GM20431 (cell line): ENCODE measurements around the gene PRPF40A.
"Not testable (repeated sequence)": the region's sequence is repeated elsewhere in the genome, so short reads cannot be mapped to it uniquely, and the experiment has no call there.

Source experiments
- in situ Hi-C: fragments of 300-500 bp; cut with MseI, MboI; formaldehyde crosslinking; loops from one replicate; pipeline ENCODE4 v1.15.0; 2020; ENCODE audit warnings: low sequenced_read_pairs; ENCODE audit not compliant: unreplicated experiment

PRPF40A gene

DNA sequence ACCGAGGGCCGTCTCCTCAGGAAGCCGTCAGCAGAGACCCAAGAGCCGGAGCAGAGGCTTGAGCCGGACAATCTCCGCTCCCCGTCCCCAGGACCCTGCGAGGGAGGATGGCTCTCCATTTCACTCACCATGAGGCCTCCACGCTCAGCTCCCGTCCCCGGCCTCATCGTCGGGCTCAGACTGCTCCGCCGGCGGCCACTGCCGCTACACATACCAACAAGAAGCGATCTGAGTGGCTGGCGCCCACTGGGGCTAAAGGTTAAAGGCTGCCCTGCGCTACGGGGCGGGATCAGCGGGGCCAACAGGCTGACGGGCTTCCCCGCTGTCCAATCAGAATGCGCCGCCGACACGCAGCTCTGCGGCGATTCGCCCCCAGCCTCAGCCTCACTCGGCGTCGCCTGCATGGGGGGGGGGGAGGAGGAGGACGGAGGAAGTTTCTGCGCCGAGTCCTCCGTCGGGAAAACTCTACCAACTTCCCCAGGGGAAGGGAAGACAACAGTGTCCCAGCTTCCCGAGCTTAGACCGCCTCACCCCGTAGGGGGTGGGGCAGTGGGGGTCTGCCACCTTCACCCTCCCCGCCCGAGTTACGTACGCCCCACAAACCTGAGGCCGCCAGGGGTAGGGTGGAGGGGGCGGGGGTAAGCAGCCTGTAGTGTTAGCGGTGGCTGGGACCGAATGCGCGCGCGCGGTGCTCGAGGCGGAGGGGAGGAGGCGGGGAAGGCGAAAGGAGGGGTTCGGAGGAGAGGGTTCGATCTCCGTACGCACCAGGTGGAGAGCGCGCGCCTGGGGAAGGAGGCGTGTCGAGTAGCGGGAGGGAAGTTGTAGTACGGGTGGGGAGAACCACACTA is at the start of gene PRPF40A:
Gene PRPF40A (minus strand): TSS at position 234 of the 848 bp plus-strand sequence. CDS start 22 bp downstream, at position 212.
- in situ Hi-C loops, result no loop called here

DNA sequence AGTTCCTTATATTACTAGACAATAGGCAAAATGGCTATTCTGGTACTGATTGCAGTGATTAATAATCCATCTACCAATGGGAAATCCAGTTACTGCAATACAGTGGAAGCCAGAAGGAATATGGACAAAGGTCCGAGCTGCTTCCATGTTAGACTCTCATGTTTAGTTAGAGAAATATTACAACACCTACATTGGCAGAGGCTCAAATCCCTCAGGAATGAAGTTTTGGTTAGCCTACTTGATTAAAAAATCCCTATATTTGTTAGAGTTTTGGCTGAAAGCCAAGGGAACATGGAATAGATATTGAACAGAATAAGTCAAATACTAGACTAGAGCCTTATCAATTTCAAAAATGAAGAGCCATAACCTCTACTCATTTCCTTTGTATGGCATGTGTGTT is 49.7 kb upstream of the PRPF40A start:
- in situ Hi-C loops, result no loop called here

DNA sequence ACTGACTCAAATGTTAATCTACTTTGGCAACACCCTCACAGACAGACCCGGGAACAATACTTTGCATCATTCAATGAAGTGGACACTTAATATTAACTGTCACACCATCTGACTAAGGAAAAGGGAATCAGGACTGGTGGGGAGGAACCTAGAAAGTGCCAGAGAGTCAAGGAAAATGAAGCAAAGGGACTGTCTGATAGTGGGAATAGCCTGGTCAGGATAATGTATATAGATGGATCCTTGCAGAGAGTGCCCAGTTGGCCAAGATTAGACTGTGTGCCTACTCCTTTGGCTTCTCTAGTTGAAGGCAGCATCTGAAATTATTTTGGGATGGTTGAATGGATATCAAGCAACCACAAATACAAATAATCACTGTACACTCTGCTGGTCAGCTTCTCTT is 46.4 kb upstream of the PRPF40A start:
- in situ Hi-C loops, result no loop called here

DNA sequence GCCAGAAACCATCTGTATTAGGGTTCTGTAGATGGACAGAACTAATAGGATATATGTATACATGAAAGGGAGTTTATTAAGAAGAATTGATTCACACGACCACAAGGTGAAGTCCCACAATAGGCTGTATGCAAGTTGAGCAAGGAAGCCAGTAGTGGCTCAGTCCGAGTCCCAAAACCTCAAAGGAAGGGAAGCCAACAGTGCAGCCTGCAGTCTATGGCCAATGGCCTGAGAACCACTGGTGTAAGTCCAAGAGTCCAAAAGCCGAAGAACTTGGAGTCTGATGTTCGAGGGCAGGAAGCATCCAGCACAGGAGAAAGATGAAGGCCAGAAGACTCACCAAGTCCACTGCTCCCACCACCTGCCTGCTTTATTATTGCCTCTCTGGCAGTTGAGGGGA is 45.9 kb upstream of the PRPF40A start:
- in situ Hi-C loops, result not testable (repeated sequence)

DNA sequence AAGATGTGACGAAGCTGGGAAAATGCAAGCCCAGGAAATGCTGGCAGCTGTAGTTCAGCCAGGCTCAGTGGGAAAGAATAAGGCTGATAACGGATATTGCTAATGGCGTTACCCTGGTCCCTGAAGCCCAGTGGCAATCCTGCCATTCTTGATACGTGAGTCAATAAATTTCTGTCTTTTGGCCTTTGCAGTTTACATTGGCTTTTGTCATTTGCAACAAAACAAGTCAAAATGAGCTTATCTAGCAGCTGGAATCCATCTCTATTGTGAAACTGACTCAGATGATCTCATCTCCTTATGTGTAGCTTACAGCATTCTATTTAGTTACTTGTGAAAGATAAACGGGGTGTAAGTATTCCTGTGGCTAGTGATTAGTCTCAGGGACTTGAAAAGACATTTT is 44.9 kb upstream of the PRPF40A start:
- in situ Hi-C loops, result no loop called here

DNA sequence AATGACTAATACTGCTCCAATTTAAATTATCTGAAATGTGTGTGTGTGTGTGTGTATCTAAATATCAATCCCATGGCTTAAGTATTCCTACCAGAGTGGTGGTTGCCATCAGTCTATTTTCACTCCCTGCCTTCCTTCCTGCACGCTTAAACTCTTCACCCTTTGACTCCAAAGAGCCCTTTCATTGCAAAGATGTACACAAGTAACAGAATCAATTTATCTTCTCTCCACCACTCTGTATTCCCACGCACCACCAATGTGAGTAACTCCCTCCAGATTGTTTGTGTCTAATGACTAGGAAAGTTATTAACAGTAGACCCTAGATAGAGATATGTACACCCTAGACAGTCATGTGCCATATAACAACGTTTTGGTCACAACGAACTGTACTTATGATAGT is 44.0 kb upstream of the PRPF40A start:
- in situ Hi-C loops, result no loop called here

DNA sequence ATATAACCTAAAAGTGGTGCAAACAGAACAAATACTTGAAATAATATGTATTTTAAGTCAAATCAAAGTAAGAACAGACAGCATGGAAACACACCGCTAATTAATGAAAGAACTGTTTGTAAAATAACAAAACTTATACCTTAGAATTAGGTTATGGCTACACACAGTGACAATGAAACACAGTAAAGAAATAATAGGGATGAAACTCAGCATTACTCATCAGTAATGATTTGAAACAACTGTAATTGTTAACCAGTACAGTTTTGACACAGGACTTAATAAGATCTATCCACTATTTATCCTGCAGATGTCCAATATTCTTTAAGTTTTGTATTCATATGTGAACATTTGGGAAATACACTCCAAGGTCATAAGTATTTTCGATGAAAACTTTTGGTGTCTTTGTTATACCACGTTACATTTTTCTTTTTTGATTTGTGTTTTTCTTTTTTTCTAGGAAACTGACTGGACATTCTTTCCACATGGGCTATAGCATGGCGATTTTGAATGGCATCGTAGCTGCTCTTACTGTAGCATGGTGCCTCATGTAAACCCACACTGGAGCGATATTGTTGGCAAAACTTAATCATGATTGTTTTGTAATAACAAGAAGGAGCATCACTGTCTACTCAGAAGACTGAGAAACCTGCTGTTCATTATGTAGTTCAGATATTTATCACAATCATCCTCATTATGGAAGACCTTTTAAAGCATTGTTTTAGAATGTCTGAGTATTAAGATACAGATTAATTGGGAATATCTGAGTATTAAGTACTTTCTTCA is 42.2 kb upstream of the PRPF40A start:
- in situ Hi-C loops, result no loop called here

DNA sequence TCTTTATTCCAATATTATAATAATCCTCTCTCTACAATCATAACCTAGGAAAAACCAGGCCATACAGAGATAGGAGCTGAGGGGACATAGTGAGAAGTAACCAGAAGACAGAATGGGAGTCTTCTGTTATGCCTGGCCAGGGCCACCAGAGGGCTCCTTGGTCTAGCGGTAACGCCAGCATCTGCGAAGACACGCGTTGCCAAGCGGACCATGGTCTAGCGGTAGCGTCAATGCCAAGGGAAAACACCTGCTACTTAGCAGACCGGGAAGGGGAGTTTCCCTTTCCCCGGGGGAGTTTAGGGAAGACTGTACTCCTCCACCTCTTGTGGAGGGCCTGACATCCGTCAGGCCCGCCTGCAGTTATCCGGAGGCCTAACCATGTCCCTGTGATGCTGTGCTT is 37.8 kb upstream of the PRPF40A start:
- in situ Hi-C loops, result no loop called here

DNA sequence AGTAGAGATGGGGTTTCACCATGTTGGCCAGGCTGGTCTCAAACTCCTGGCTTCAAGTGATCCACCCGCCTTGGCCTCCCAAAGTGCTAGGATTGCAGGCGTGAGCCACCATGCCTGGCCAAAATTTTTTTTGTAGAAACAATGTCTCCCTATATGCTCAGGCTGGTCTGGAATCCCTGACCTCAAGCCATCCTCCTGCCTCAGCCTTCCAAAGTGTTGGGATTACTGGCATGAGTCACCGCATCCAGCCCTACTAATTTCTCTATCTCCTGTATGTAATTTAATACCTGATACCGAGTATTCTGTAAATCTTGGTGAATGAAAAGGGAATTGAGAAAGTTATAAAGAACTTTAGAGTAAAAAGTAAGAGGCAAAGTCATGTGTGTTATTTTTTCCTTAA is 30.5 kb upstream of the PRPF40A start:
- in situ Hi-C loops, result not testable (repeated sequence)

DNA sequence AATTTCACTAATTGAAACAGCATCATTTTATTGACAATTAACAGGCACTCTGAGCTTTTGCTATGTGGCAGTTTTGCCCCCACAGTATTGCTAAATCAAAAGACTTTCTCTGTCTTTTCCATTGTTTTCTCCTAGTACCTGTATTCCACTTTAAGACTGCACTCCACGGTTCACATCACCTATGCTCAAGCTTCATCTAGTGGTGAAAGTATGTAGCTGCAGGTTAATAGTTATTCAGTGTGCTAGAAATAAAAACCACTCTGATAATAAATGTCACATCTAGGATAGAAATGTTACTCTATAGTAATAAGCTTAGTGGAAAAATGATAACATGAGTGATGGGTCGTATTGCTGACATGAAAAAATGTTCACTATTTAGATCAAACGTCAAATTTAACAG is 25.7 kb upstream of the PRPF40A start:
- in situ Hi-C loops, result no loop called here

DNA sequence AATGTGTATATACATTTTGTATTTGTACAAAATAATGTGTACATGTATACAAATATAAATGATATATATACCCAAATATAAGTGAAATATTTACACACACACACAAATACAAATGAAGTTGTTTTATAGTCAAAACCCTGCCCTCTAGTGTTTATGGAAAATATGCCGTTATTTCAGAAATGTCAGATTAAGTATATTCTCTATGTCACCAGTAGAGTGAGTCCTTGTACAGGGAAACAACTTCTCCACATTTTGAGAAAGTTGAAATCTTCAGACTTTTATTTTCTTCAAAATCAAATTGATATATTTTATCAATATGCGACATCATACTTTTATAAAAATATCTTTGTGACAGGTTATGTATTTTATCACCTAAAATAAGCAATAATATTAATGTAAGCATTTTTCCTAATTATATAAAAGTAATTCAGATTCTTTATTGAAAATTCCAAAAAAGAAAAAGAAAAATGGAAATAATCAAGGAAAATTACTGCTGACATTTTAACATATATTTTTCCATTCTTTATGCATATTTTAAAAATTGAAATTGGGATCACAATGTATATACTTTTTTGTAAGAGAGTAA is 23.6 kb upstream of the PRPF40A start:
- in situ Hi-C loops, result no loop called here

DNA sequence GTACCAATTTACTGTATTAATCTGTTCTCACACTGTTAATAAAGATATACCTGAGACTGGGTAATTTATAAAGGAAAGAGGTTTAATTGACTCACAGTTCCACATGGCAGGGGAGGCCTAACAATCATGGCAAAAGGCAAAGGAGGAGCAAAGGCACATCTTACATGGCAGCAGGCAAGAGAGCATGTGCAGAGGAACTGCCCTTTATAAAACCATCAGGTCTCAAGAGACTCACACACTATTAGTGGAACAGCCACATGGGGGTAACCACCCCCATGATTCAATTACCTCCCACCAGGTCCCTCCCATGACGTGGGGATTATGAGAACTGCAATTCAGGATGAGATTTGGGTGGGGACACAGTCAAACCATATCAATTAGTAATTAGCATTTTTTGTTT is 22.4 kb upstream of the PRPF40A start:
- in situ Hi-C loops, result not testable (repeated sequence)

DNA sequence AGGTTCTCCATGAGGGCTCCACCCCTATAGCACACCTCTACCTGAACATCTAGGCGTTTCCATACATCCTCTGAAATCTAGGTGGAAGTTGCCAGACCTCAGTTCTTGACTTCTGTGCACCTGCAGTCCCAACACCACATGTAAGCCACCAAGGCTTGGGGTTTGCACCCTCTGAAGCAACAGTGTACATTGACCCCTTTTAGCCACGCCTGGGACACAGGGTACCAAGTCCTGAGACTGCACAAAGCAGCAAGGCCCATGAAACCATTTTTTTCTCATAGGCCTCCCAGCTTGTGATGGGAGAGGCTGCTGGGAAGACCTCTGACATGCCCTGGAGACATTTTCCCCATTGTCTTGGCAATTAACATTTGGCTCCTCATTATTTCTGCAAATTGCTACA is 21.2 kb upstream of the PRPF40A start:
- in situ Hi-C loops, result no loop called here

DNA sequence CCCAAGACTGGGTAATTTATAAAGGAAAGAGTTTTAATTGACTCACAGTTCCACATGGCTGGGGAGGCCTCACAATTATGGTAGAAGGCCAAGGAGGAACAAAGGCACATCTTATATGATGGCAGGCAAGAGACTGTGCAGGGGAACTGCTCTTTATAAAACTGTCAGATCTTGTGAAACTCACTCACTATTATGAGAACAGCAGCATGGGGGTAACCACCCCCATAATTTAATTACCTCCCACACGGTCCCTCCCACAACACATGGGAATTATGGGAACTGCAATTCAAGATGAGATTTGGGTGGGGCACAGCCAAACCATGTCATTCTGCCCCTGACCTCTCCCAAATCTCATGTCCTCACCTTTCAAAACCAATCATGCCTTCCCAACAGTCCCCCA is 20.2 kb upstream of the PRPF40A start:
- in situ Hi-C loops, result not testable (repeated sequence)

DNA sequence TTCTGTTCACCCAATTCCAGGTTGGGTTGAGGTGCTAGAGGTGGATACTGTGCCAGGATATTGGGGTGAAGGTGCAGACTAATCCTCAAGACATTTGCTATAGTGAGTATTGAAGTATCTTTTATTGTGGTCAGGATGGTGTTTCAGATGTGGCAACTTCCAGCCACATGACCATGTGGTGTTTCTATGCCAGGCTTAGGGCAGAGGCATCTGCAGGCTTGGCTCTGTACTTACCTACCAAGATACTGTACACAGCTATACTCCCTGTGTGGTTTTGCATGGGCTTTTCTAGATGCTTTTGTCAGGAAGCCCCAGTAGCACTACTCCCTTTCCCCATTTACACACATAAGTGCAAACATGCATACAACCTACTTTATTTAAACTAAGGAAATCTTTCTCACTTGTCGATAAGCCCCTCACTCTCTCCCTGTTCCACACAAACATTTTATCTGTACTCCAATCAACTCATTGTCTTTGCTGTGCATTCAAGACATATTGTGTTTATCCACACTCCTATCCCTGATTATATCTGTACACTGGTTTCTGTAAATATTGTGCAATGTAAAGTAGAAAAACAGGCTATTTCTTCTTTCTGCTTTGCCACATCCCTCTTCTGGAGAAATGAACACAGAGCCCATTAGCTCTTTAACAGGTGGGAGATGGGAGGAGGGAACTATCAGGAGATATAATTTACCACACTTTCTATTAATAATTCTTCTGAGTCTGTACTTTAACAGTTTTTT is 13.5 kb upstream of the PRPF40A start:
- in situ Hi-C loops, result no loop called here

DNA sequence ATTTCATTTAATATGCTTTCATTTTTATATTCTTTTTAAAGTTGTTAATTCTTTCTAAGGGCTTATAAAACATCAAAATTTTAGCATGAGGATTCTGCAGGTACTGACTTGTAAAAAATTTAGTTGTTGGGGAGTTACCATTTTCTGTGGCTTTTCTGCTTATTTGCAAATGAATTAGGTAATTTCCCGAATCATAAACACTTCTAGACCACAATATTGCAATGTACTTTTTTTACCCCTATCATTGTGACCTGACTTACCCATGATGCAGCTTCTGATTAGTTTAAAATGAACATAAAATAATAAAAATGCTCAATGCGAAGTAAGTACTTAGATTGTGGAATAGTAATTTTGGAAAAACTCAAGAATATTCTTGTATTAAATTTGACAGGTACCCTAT is 12.6 kb upstream of the PRPF40A start:
- in situ Hi-C loops, result no loop called here

DNA sequence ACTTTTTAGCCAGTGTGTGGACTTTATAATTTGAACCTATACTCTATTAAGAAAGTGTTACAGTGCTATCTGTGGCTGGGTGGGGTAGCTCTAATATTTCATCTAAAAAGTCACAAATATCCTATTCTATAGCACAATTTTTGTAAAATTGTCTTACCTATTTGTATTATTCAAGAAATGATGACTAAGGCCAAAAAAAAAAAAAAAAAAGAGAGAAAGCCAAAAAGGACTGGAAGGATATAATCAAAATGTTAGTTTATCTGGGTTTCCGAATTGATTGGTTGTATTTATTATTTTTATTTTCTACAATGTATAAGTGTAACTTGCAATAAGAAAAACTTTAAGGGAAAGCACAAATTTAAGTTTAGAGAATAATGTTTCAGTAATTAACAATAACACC is 6.7 kb upstream of the PRPF40A start:
- in situ Hi-C loops, result no loop called here

DNA sequence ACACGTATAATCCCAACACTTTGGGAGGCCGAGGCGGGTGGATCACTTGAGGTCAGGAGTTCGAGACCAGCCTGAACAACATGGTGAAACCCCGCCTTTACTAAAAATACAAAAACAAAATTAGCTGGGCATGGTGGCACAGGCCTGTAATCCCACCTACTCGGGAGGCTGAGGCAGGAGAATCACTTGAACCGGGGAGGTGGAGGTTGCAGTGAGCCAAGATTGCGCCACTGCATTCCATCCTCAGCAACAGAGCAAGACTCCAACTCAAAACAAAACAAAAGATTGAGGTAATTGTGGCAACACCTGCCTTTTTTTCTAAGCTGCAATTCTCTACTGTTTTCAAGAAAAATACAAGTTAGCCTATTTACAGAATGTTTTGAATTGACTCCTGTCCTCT is 5.4 kb upstream of the PRPF40A start:
- in situ Hi-C loops, result not testable (repeated sequence)

DNA sequence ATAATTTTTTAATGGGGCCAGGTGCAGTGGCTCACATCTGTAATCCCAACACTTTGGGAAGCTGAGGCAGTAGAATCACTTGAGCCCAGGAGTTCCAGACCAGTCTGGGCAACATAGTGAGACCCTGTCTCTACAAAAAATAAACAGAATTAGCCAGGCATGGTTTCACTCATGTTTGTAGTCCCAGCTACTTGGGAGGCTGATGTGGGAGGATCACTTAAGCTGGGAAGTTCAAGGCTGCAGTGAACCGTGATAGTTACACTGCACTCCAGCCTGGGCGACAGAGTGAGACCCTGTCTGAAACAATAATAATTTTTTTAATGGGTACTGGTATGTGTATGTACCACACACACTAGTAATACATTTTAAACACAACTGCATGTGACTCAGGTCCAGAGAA is 3.5 kb upstream of the PRPF40A start:
- in situ Hi-C loops, result no loop called here

DNA sequence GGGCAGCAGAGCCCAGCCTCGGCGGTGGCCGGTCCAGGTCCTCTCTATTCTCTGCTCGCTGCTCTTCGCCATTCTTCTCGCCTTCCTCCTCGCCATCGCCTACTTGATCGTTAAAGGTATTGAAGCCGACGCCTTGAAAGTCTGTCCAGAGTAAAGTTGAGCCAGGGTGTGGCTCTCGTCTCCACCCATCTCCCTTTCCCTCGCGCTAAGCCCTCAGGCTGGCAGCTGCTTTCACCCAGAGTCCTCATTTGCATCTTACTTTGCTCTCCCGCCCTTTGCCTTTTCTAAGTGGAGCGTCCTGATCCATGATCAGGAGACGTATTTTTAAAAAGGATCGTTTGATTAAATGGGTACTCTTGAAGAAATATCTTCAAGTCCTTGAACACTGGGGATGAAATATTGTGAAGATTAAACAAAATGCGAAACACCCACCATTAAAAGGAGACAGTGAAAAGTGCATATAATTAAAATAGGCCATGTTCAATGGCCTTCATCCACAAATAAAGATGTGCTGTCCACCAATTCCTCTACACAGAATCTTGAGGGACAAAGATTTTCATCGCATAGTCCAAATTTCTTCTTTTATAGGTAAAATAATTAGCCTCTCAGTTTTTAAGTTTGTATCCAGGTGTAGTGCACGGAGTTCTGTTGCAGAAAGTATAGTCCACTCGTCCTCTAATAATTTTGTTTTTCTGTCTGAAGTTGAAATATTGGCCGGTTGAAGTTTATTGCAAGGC is 1.8 kb upstream of the PRPF40A start:
- in situ Hi-C loops, result no loop called here
